NCI-H774 (cell line): Measurements from ENCODE around the gene PAM16.
"Not testable (repeated sequence)": the region's sequence is repeated elsewhere in the genome, so short reads cannot be mapped to it uniquely, and the experiment has no call there.

Source experiments
- DNase-seq: peaks from one replicate; lab custom pipeline; 2025; lab: John Stamatoyannopoulos, UW

The PAM16 gene

DNA sequence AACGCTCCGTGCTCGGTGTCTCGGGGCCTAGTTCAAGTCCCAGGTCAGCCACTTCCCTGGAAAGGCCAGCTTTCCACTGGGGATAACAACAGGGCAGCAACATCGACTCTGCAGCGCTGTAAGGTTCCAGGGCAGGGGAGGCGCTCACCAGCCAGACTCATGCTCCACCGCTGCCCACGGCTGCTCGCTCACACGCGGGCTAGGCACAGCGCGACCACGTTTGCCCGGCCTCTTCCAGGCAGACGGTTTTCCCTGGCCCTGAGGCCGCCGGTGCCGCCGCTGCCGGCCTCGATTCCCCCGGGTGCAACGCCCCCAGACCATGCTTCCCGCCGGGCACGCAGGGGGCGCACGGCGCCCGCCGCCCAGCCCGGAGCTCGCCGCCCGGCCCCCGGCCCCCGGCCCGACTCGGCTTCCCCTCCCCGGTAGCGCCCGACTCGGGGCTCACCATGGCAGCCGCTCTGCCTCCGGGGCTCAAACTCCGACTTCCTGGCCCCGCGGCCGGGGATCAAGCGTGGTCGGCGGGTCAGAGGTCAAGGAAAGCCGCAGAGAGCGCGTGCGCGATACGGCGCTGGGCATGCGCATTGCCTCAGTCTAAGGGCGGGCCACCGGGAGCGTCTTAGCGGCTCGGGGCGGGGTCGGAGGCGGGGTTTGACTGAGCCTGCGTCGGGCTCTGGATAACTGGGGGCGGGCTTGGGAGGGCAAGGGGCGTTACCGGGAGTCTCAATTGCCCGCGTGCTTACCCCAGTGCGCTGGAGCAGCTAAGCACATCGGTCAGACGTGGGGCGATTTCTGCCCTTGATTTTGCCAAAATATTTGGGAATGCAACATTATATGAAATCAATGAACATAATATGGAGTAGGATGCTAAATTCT, at the start of gene PAM16:
TSS of gene PAM16 (minus strand) at position 535 of the 873 bp plus-strand sequence. CDS start at position 448, 87 bp downstream.
- peak; percentile 91 for DNase-seq

DNA sequence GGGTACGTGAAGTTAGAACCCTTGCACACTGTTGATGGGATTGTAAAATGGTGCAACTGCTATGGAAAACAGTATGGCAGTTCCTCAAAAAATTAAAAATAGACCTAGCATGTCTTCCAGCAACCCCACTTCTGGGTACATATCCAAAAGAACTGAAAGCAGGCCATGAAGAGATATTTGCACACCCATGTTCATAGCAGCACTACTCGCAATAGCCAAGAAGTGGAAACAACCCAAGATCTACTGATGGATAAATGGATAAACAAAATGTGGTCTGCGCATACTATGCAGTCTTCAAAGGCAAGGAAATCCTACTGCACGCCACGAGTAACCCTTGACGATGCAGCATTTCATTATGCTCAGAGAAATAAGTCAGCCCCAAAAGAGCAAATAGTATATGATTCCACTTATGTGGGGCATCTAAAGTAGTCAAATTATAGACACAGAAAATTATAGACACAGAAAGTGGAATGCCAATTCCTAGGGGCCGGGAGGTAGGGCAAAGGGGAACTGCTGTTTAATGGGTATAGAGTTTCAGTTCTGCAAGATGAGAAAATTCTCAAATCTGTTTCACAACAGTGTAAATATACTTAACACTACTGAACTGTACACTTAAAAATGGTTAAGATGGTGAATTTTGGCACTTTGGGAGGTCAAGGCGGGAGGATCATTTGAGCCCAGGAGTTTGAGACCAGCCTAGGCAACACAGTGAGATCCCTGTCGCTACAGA, 48.0 kb upstream of the PAM16 start:
- DNase-seq, result no peak

DNA sequence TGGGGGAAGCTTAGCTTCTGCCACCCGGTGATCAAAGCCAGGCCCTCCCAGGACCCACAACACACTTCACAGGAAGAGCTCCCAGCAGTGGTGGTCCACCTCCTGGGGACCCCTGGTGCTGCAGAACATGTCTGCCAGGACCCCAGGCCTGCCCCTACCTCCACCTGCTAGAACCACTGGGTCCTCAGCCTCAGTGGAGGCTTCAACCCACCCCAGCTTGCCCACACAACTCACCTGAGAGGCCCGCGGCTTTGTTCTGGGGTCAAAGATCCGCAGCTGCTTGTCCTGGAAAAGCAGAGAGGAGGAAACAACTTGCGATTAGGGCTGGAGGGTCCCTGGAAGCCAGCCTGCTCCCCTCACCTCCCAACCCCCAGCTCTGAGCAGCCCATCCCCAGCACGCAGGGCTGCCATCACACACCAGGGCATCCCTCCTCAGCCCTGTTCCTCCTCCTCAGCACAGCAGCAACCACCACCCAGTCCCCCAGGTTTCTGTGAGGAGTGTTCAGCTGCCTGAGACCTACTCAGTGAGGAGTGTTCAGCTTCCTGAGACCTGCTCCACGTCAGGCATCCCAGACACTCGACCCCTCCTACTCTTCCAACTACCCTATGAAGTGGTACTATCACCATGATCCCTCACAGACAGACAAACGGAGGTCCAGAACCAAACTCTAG, 44.1 kb upstream of the PAM16 start:
- no peak for DNase-seq

DNA sequence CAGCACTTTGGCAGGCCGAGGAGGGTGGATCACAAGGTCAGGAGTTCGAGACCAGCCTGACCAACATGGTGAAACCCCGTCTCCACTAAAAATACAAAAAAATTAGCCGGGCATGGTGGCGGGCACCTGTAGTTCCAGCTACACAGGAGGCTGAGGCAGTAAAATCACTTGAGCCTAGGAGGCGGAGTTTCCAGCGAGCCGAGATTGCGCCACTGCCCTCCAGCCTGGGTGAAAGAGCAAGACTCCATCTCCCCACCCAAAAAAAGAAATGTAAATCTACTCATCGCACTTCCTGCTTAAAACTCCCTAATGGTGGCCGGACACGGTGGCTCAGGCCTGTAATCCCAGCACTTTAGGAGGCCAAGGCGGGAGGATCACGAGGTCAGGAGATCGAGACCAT, 42.7 kb upstream of the PAM16 start:
- DNase-seq, result not testable (repeated sequence)

DNA sequence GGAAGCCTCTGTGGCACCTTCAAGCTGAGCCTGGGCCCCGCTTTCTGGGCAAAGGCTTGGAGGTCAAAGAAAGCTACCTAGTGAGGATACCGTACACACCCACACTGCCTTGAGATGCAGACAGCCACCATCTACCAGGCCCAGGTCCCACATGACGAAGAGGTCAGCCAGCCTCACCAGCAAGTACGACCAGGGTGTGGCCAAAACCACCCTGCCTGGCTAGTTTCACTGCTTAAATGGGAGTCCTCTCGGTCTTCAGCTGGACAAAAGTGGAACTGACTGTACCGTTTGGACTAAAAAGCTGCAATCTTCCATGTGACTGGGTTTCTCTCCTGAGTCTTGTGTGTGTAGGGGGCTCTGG, 42.1 kb upstream of the PAM16 start:
- DNase-seq, result no peak

DNA sequence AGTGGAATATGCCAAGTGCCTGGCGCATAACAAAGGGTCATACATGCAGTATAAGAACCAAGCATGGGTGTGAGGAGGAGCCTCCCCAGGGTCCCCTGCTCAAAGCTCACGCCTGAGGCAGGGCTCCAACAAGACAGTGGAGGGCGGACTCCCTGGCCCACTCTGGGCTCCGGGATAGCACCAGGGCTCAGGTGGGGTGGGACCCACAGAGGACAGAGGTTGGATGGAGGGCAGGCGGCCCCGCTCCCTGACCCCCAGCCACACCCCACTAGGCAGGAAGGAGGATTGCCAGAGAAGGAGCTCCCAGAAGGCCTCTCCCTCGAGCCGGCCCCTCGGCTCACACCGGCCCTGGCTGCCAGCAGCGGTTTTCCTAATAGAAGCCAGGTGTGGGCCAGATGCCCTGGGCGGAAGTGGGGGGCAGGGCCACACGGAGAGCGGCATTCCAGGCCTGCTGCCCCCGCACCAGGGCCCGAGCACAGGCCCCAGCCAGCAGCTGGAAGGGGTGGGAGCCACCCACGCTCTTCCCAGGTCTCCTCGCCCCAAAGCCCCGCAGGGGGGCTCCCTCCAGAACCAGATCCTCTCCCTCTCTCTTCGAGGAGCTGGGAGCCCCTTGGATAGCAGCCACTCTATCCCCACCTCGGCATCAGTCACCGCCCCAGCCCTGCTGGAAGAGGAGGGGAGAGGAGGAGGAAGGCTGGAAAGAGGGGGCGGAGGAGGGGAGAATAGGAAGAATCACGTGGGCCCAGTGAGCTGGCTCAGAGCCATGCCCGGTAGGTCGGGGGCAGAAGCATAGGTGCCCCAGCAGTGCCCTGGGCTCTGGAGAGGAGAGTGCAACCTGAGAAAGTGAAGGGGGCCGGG, 41.5 kb upstream of the PAM16 start:
- no peak for DNase-seq

DNA sequence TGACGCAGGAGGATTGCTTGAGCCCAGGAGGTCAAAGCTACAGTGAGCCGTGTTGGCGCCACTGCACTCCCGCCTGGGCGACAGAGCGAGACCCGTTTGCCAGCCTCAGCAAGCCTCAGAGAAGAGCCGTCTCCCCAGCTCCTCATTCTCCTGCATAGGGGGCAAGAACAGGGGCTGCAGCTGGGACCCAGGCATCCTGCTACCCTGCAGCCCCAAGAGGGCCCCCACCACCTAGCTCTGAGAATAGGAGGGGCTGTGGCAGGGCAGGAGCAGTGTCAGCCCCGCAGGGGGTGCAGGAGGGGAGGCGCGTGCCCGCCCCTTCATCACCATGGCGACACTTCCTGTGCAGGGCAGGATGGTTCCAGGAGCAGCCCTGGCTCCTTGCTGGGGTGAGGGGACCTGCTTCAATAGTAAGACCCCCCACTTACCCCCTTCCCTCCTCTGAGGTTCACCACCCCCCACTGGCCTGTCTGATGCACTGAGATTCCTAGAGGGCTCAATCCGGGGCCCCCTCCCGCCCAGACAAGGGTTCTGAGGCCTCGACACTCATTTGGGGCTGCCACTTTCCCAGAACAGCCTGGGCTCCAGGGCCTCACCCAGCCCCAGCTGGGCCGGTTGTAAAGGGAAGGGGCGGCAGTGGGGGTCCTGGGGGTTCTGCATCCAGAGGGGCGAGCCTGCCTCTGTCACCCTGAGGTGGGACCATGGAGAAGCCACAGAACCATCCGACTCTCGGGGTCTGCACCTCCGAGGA, 40.7 kb upstream of the PAM16 start:
- no peak for DNase-seq

DNA sequence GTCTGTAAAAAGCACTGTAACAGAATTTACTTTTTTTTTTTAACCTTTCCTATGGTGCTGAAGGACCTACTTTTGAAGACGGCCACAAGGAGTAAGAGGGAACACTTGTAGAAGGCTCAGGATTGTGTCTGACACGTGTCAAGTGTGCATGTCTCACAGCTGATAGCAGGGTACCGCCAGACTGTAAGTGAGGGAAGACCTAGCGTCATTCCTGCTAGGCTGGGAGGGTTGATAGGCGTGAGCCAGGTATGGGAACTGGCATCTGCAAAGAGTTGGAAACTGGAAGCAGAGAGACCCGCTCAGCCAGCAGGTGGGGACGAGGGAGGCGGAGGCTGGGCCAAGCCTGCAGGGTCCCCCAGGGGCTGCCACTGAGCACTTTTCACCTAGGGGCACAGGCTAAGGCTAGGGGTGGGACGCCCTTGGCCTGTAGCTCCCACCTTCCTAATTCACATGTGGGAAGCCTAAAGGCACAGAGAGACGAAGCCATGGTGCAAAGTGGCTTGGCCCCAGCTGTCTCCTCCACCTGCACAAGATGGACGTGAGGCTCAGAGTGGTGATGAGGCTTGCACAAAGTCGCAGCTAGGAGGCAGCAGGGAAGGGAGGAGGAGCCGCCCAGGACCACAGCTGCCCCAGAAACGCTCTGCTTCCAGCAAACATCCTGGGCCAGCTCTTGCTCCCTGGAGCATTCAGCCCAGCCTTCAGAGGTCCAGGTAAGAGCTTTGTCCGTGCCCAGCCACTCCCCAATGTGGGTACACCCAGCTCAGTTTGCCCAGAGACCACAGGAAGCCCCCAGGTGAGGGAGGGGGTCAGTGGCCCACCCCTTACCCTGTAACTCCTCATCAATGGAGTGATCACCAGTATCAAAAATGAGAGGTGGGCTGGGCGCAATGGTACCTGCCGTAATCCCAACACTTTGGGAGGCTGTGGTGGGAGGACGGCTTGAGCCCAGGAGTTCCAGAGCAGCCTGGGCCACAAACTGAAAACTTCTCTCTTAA, 39.4 kb upstream of the PAM16 start:
- no peak for DNase-seq

DNA sequence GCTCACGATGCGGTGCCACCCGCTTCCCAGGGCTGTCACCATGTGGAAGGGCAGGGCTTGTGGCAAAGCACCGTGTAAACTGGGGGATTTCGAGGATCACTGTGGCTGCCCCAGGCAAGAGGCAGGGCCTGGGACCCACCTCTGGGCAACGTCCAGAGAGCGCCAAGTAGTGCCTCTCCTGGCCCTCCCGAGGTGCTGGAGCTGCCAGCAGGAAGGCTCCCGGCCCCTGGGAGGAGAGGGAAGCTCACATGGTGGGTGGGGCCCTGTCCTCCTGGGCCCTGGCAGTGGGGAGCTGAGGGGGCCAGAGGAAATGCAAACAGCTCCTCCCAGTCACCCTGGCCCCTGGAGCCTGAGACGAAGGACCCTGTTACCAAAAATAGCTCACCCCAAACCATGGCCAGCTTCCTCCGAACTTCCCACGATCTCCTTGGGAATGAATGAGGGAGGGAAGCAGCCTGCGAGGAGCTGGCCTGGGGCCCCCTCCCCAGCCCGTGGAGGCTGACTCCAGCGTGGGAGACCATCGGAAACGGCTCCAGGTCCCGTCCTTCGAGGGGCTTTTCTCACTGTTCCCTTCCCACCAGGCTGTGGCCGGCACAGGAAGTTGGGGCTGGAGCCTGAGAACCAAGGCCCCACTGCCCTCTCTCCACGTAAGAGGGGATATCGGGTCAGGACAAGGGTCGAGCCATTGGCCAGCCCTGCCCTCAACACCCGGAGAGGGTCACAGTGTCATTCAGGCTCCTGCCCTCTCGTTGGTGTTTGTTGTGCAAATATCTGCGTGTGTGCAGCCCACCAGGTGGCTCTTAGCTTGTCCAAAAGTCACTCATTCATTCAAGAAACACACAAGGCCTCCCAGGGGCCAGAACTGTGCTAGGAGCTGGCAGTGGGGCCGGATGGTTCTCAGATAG, 38.2 kb upstream of the PAM16 start:
- no peak for DNase-seq

DNA sequence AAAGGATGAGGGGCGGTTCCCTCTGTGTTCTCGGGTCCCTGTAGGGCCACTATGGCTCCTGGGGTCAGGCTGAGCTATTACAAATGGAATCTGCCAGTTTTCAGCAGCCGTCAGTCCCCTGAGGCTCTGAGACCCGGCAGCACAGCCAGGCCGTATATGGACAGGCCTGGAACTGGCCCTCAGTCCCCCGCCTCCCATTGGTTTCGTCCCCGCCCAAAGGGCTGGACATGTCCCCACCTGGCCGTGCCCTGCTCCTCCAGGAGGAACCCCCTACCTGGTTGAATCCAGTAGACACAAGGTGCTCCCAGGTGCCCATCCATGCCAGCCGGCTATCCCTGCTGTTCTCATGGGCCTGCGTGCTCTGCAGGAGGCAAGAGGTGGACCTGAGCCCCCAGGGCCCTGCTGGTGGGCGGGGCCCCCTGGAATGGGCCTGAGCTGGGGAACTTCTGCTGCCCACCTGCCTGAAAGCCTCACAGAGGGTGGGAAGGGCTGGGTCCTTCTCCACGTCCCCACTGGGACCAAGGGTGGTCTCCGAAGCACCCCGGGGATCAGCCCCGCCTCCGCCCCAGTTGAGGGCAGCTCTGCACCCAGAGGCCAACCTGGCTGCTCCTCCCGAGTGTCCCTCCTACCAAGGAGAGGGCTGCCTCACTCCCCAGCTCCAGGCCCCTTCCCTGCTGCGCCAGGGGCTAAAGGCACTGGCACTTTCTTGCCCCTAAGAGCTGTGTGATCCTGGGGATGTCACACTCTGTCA, 37.3 kb upstream of the PAM16 start:
- DNase-seq, result no peak

DNA sequence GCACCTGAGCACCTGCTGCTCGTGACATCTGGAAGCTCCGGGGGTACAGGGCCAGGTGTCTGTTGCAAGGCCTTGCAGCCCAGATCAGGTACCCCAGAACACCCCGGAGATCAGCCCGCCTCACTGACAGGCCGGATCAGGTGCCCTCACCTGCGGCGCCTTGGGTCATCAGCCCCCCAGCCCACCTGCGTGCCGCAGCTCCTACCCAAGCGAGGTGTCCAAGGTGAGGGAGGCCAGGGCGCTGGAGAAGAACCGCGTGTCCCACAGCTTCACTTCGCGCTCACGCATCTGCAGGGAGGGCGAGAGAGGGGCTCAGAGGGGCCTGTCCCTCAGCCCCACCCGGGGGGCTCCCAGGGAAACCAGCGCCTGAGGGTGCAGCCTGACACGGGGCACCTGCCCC, 36.7 kb upstream of the PAM16 start:
- DNase-seq, result no peak

DNA sequence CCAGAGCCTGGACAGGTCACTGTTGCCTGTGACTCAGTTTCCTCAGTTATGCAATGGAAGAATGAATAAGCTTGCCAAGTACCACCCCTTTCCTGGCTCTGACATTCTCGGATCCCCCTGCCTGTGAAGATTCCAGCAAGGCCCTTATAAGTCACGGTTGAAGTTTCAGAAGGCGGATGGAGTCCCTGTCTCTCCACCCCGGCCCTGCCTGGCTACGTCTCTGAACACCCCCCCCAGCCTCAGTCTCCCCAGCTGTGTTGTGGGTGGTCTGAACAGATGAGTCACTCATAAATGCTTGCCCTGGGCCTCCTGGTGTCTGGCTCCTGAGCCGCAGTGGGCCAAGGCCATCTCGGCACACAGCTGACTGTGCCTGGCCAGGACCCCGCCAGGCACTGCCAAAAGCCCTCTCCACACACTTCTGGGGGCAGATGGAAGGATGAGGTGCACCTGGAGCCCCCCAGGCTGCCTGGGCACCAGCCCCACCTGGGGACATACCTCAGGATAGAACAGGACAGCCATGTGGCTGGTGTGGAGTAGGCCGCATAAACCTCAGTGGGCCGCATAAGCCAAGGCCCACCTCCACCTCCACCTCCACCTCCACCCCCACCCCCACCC, 35.9 kb upstream of the PAM16 start:
- no peak for DNase-seq

DNA sequence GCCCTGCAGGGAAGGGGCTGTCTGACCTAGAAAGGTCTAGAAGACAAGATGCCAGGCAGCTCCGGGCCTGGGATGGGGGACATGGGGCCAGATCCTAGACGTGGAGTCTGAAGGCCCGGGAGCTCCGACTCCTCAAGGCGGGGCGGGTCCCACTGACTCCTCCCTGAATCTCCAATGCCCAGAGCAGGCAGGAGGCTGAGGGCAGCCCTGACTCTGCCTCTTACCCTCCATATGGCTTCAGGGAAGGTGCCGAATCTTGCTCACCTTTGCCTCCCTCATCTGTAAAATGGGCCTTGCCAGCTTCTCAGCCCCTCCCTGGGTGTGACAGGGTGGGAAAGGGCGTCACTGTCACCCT, 35.3 kb upstream of the PAM16 start:
- no peak for DNase-seq

DNA sequence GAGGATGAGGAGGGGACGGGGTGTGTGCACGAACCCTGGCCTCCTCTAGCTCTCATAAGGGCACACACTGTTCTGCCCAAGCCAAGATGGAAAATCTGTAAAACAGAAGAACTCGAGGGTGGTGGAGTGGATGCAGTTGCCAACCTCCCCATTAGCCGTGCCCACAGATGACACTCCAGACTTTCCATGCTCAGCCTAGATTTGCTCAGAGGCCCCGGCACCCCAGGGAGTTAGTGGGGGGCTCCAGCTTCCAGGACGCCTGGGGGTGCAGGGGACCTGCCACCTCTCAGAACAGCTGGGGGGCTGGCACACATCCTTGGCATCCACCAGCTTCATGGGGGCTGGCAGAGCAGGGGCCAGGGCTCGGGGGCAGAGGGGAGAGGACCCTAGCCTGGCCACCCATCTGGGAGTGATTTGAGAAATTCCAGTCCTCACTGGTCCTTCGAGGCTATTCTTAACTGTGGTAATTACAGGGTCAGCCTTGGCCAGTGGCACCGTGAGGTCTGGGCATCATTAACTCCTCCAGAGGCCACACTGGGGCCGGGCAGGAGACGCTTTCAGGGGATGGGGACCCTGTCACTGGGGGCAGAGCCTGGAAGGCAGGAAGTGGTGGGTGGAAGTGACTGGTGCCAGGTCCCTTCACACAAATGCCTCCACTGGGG, 34.8 kb upstream of the PAM16 start:
- no peak for DNase-seq

DNA sequence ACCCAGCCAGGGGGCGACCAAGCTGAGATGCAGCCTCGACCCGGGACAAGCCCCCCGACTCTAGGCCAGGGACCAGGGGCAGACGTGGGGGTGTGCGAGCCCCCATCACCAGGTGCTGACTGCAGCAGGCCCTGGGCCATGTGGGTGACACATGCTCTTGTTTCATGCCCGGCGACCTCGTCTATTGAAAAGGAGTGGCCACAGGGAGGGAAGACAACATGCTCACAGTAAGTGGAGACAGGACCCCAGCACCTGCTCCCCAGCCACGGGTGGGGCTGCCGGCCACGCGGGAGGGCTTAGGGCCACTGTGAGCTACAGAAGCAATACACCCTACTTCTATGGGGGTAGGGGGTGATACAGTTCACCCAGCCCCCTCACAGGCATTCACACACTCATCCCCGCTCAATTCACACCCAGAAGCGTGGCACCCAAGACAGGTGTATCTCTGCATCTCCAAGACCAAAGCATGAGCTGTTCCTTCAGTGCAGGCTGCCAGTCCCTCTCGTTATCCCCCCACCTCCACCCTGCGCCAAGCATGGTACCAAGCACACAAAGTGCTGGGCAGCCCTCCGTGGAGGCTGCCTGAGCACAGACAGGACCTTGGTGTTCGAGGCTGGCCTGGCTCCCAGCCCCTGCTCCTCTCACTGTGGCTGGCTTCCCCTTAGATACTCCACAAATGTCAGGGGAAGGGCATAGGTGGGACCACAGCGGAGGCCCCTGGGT, 34.1 kb upstream of the PAM16 start:
- no peak for DNase-seq

DNA sequence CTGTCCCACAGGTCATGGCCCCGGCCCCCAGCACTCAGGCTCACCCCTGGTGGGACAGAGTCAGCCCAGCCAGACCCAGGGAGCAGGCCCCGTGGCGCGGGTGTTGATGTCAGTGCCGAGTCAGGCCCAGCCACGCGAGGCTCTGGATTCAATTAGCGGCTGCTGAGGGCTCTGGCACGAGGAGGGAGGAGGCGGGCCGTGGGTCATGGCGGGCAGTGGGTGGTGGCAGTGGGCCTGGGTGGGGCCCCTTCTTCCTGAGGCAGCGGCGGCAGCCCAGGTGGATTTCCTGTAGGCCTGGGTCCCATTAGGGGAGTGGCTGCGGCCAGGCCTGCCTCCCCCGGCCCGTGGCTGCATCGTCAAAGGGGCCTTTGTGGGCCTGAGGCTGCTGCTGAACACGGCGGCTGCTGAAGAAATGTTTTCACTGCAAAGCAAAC, 33.4 kb upstream of the PAM16 start:
- no peak for DNase-seq
